Neural progenitor cell (in vitro differentiated cells): ENCODE measurements around the gene MYL12B. TPM values are rescaled to one million over a fixed set of nuclear protein-coding genes. Genes with fewer than 3 reads are reported as not detected.
"Not testable (repeated sequence)": the region's sequence is repeated elsewhere in the genome, so short reads cannot be mapped to it uniquely, and the experiment has no call there.

Experiments used
- DNase-seq: peaks from one replicate; pipeline ENCODE4 v3.0.0-alpha.2; 2016; ENCODE audit warnings: low spot score
- H2AFZ ChIP-seq: fragments of 200-600 bp; sonication (generic); replicated peaks from 2 replicates; pipeline ENCODE4 v1.6.1; 2016; ENCODE audit warnings: antibody characterized with exemption
- H3F3A ChIP-seq: fragments of 200-600 bp; sonication (generic); 2 replicates; pipeline ENCODE4 v1.6.1; 2016; ENCODE audit warnings: antibody characterized with exemption, low read depth
- H3K27ac ChIP-seq: fragments of 200-600 bp; sonication (generic); 2 replicates; pipeline ENCODE4 v1.5.1; 2016; ENCODE audit warnings: mild to moderate bottlenecking
- H3K27me3 ChIP-seq: fragments of 200-600 bp; sonication (generic); 2 replicates; pipeline ENCODE4 v1.6.1; 2016; ENCODE audit warnings: mild to moderate bottlenecking, moderate library complexity
- H3K36me3 ChIP-seq: fragments of 200-600 bp; sonication (generic); 2 replicates; pipeline ENCODE4 v1.5.1; 2016
- H3K4me1 ChIP-seq: fragments of 200-600 bp; sonication (generic); 2 replicates; pipeline ENCODE4 v1.6.1; 2016; ENCODE audit warnings: mixed run types
- H3K4me2 ChIP-seq: fragments of 200-600 bp; sonication (generic); 2 replicates; pipeline ENCODE4 v1.6.1; 2016
- H3K4me3 ChIP-seq: fragments of 200-600 bp; sonication (generic); 2 replicates; pipeline ENCODE4 v1.5.1; 2016
- H3K79me2 ChIP-seq: fragments of 200-600 bp; sonication (generic); 2 replicates; pipeline ENCODE4 v1.6.1; 2016; ENCODE audit warnings: low read depth
- H3K9ac ChIP-seq: fragments of 200-600 bp; sonication (generic); 2 replicates; pipeline ENCODE4 v1.6.1; 2016
- H3K9me3 ChIP-seq: fragments of 200-600 bp; sonication (generic); 2 replicates; pipeline ENCODE4 v1.5.1; 2016; ENCODE audit warnings: low read depth
- H4K20me1 ChIP-seq: fragments of 200-600 bp; sonication (generic); 2 replicates; pipeline ENCODE4 v1.6.1; 2016; ENCODE audit warnings: low read depth
- H3K27ac Mint-ChIP-seq: 3 replicates; pipeline ENCODE4 v1.8.0; 2021; ENCODE audit warnings: mixed read lengths
- H3K27me3 Mint-ChIP-seq: 2 replicates; pipeline ENCODE4 v1.8.0; 2022; ENCODE audit warnings: low read depth, mild to moderate bottlenecking, inconsistent platforms, moderate library complexity, mixed read lengths; ENCODE audit not compliant: insufficient read depth
- H3K36me3 Mint-ChIP-seq: 3 replicates; pipeline ENCODE4 v1.8.0; 2021; ENCODE audit warnings: mixed read lengths
- H3K4me1 Mint-ChIP-seq: 3 replicates; pipeline ENCODE4 v1.8.0; 2021; ENCODE audit warnings: mixed read lengths
- H3K4me3 Mint-ChIP-seq: 3 replicates; pipeline ENCODE4 v1.8.0; 2021; ENCODE audit warnings: mild to moderate bottlenecking, moderate library complexity, mixed read lengths
- H3K9me3 Mint-ChIP-seq: 3 replicates; pipeline ENCODE4 v1.8.0; 2020; ENCODE audit warnings: mixed read lengths
- CTCF ChIP-seq: fragments of 200-600 bp; sonication (generic); IDR thresholded peaks from 2 replicates; pipeline ENCODE4 v1.5.1; 2017; ENCODE audit warnings: antibody characterized with exemption, mild to moderate bottlenecking
- EZH2 ChIP-seq: fragments of 200-600 bp; sonication (generic); IDR thresholded peaks from 2 replicates; pipeline ENCODE4 v1.6.1; 2017; ENCODE audit warnings: antibody characterized with exemption, mild to moderate bottlenecking, moderate library complexity
- EZH2phosphoT487 ChIP-seq: fragments of 200-600 bp; sonication (generic); IDR thresholded peaks from 2 replicates; pipeline ENCODE4 v1.6.1; 2017; ENCODE audit warnings: antibody characterized with exemption
- total RNA-seq: library from RNA; depleted of rRNA; stranded (reverse); fragments of >200 nt; gene quantifications from 2 replicates; pipeline ENCODE4 v1.2.3, GENCODE V29; 2015; ENCODE audit warnings: low replicate concordance

The MYL12B gene
- total RNA-seq, 1 donor from 2014 or later, result 152 TPM

- Histone ChIP-seq H2AFZ (no peak overlapping the region), H3K27me3 (no peaks in the 10 kb centered on the region), H3K4me1 (no peaks in the 10 kb centered on the region), H3K79me2 (peaks cover 52% of the 10 kb centered on the region), H3K4me3 (no peak overlapping the region), H4K20me1 (peaks cover 7% of the 10 kb centered on the region), H3K4me2 (no peak overlapping the region), H3F3A (peaks cover 4% of the 10 kb centered on the region), H3K9ac (no peak overlapping the region), H3K27ac (no peak overlapping the region), H3K36me3 (peaks cover 17% of the 10 kb centered on the region), H3K9me3 (no peaks in the 10 kb centered on the region)
- no peak for DNase-seq
- H3K4me3 Mint-ChIP-seq, result no peak overlapping the region
- no peaks in the 10 kb centered on the region for H3K27me3 Mint-ChIP-seq
- H3K36me3 Mint-ChIP-seq, result peaks cover 12% of the 10 kb centered on the region
- H3K9me3 Mint-ChIP-seq, result no peaks in the 10 kb centered on the region
- no peak overlapping the region for H3K27ac Mint-ChIP-seq
- peaks cover 3% of the 10 kb centered on the region for H3K4me1 Mint-ChIP-seq
- no peak for TF ChIP-seq CTCF
- no peak for TF ChIP-seq EZH2phosphoT487
- TF ChIP-seq EZH2, result no peak
Measured at GRCh38 chr18:3273042-3273441, 11.1 kb downstream of the MYL12B start.

GRCh38 chr18:3277643-3278213, 15.8 kb downstream of the MYL12B start:
- not testable (repeated sequence) for H4K20me1 ChIP-seq, H3K4me1 ChIP-seq, H3K27ac Mint-ChIP-seq, H2AFZ ChIP-seq, H3K9ac ChIP-seq, H3K9me3 Mint-ChIP-seq, H3K4me3 Mint-ChIP-seq, H3K4me2 ChIP-seq, H3K27me3 Mint-ChIP-seq, H3K27ac ChIP-seq, H3K4me3 ChIP-seq, H3K27me3 ChIP-seq, H3K9me3 ChIP-seq, H3K79me2 ChIP-seq
- peaks cover 12% of the 10 kb centered on the region for H3K4me1 Mint-ChIP-seq
- peaks cover 10% of the 10 kb centered on the region for H3K36me3 Mint-ChIP-seq
- peak; percentile 13 for DNase-seq
- Histone ChIP-seq H3K36me3 (peaks cover 17% of the 10 kb centered on the region), H3F3A (peaks cover 22% of the 10 kb centered on the region)

GRCh38 chr18:3279201-3280185, 17.6 kb downstream of the MYL12B start:
- Mint-ChIP-seq H3K4me3 (no peak overlapping the region), H3K27ac (no peak overlapping the region), H3K4me1 (peaks cover 27% of the 10 kb centered on the region), H3K36me3 (peaks cover 10% of the 10 kb centered on the region), H3K9me3 (no peaks in the 10 kb centered on the region), H3K27me3 (peaks cover 2% of the 10 kb centered on the region)
- Histone ChIP-seq H3F3A (peaks cover 22% of the 10 kb centered on the region), H3K4me1 (peaks cover 16% of the 10 kb centered on the region), H3K9me3 (no peaks in the 10 kb centered on the region), H2AFZ (no peak overlapping the region), H3K36me3 (peaks cover 17% of the 10 kb centered on the region), H3K27me3 (no peaks in the 10 kb centered on the region), H3K79me2 (no peaks in the 10 kb centered on the region), H3K27ac (peak overlapping the region; percentile 34), H3K9ac (no peak overlapping the region), H4K20me1 (no peaks in the 10 kb centered on the region), H3K4me3 (no peak overlapping the region), H3K4me2 (no peak overlapping the region)
- DNase-seq, result peak; percentile 11
- no peak for TF ChIP-seq EZH2
- TF ChIP-seq CTCF, result peak; percentile 21
- no peak for TF ChIP-seq EZH2phosphoT487
